ENCODE results near the gene DGCR2. TPM values are rescaled to one million over a fixed set of nuclear protein-coding genes. Genes with fewer than 3 reads are reported as not detected.

The DGCR2 gene
- total RNA-seq, 1 donor: 43.4 TPM

DNA sequence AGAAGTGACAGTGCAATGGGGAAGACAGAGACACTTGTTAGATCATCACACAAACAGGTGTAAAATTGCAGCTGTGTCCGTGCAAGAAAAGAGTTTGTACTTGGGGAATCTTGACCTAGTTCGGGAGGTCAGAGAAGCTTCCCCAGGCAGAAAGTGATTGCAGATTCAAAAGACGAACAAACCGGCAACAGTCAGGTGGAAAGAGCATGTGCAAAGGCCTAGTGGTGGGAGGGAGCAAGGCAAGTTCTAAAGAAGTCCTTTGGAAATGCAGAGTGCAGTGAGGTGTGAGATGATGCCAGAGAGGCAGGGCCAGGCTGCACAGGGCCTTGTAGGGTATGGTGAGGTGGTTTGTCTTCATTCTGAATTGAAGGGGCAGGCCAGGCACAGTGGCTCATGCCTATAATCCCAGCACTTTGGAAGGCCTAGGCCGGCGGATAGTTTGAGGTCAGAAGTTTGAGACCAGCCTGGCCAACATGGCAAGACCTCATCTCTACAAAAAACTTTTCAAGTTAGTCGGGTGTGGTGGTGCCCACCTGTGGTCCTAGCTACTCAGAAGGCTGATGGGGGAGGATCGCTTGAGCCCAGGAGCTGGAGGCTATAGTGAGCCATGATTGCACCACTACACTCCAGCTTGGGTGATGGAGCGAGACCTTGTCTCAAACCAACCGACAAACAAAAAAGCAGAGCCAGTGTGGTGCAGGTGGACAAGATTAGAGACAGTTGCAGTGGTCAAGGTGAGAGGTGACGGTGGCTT, 24.2 kb upstream of the DGCR2 start:
- no peak overlapping the region for H3K4me2 ChIP-seq (ENCODE audit: insufficient read depth, low read length)
- H3K9me3 ChIP-seq (ENCODE audit: low read depth, low read length): no peaks in the 10 kb centered on the region
- peaks cover 6% of the 10 kb centered on the region for H4K20me1 ChIP-seq (ENCODE audit: insufficient read depth, low read length)
- H3K36me3 ChIP-seq (ENCODE audit: insufficient read depth, low read length): peaks cover 11% of the 10 kb centered on the region
- H3K4me1 ChIP-seq (ENCODE audit: insufficient read depth, low read length): peaks cover 5% of the 10 kb centered on the region
- no peak overlapping the region for H3K4me3 ChIP-seq (ENCODE audit: insufficient read depth, low read length)
- H3K27me3 ChIP-seq (ENCODE audit: insufficient read depth, low read length): peaks cover 41% of the 10 kb centered on the region
- no peak for TF ChIP-seq CTCF (IDR thresholded peaks at IDR 0.05; ENCODE audit: extremely low read depth, low read depth, low read length)
- no peak overlapping the region for H2AFZ ChIP-seq (ENCODE audit: low read length)
- peaks cover 23% of the 10 kb centered on the region for H3K79me2 ChIP-seq (ENCODE audit: insufficient read depth, low read length)
- peak; percentile 45 for DNase-seq (ENCODE audit: insufficient read length, low spot score, missing footprints)
- no peak overlapping the region for H3K27ac ChIP-seq (ENCODE audit: low read depth, low read length)

- peak overlapping the region; percentile 93 for H3K4me2 ChIP-seq (ENCODE audit: insufficient read depth, low read length)
- H3K4me3 ChIP-seq (ENCODE audit: insufficient read depth, low read length): peak overlapping the region; percentile 100
- peaks cover 35% of the 10 kb centered on the region for H3K36me3 ChIP-seq (ENCODE audit: insufficient read depth, low read length)
- TF ChIP-seq CTCF (IDR thresholded peaks at IDR 0.05; ENCODE audit: extremely low read depth, low read depth, low read length): no peak
- peaks cover 25% of the 10 kb centered on the region for H3K27me3 ChIP-seq (ENCODE audit: insufficient read depth, low read length)
- H4K20me1 ChIP-seq (ENCODE audit: insufficient read depth, low read length): peaks cover 6% of the 10 kb centered on the region
- H3K27ac ChIP-seq (ENCODE audit: low read depth, low read length): peak overlapping the region; percentile 92
- H3K9me3 ChIP-seq (ENCODE audit: low read depth, low read length): no peaks in the 10 kb centered on the region
- peak overlapping the region; percentile 96 for H2AFZ ChIP-seq (ENCODE audit: low read length)
- peaks cover 5% of the 10 kb centered on the region for H3K4me1 ChIP-seq (ENCODE audit: insufficient read depth, low read length)
- peak; percentile 93 for DNase-seq (ENCODE audit: insufficient read length, low spot score, missing footprints)
- H3K79me2 ChIP-seq (ENCODE audit: insufficient read depth, low read length): peaks cover 23% of the 10 kb centered on the region
Measured at GRCh38 chr22:19143967-19144400, 21.8 kb upstream of the DGCR2 start.

DNA sequence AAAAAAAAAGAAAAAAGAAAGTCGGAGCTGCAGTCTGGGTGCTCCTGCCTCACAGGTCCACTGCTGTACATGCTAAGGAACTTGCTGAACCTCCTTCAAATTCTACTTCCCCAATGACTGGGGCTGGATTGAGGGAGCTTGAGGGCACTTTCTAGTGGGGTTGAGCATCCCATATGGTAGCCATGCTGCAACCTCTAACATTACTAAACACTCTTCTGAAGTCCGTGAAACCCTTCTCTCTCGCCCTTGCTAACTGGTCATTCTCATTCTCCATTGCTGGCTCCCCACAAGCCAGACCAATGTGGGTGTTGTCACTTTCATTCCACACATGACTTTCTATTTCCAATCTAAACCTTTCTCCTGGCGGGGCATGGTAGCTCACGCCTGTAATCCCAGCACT, 21.0 kb upstream of the DGCR2 start:
- H3K4me1 ChIP-seq (ENCODE audit: insufficient read depth, low read length): peaks cover 5% of the 10 kb centered on the region
- H3K4me2 ChIP-seq (ENCODE audit: insufficient read depth, low read length): peak overlapping the region; percentile 93
- TF ChIP-seq CTCF (IDR thresholded peaks at IDR 0.05; ENCODE audit: extremely low read depth, low read depth, low read length): no peak
- peak overlapping the region; percentile 100 for H3K4me3 ChIP-seq (ENCODE audit: insufficient read depth, low read length)
- no peak overlapping the region for H3K27ac ChIP-seq (ENCODE audit: low read depth, low read length)
- H3K27me3 ChIP-seq (ENCODE audit: insufficient read depth, low read length): peaks cover 17% of the 10 kb centered on the region
- peaks cover 6% of the 10 kb centered on the region for H4K20me1 ChIP-seq (ENCODE audit: insufficient read depth, low read length)
- H3K9me3 ChIP-seq (ENCODE audit: low read depth, low read length): no peaks in the 10 kb centered on the region
- peaks cover 40% of the 10 kb centered on the region for H3K36me3 ChIP-seq (ENCODE audit: insufficient read depth, low read length)
- DNase-seq (ENCODE audit: insufficient read length, low spot score, missing footprints): peak; percentile 11
- H3K79me2 ChIP-seq (ENCODE audit: insufficient read depth, low read length): peaks cover 23% of the 10 kb centered on the region
- no peak overlapping the region for H2AFZ ChIP-seq (ENCODE audit: low read length)

DNA sequence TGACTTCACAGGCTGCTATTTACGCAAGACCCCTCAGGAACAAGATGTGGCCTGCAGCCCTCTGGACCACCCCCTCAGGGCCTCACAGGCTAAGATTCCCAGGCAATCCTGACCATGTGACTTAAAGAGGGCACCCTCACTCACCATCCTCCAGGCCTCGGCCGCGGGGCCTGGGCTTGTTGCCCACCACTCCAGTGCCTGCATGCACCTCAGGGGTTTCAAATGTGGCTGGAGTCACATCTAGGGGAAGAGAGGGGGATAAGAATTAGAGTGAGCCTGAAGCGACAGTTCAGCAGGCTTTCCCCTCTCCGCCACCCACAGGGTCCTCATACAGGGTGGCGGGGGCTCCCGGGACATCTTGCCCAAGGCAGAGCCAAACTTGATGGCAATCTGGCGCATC, 20.2 kb upstream of the DGCR2 start:
- H3K27ac ChIP-seq (ENCODE audit: low read depth, low read length): no peak overlapping the region
- no peak for TF ChIP-seq CTCF (IDR thresholded peaks at IDR 0.05; ENCODE audit: extremely low read depth, low read depth, low read length)
- H4K20me1 ChIP-seq (ENCODE audit: insufficient read depth, low read length): peaks cover 6% of the 10 kb centered on the region
- no peak overlapping the region for H3K4me2 ChIP-seq (ENCODE audit: insufficient read depth, low read length)
- no peak overlapping the region for H3K4me3 ChIP-seq (ENCODE audit: insufficient read depth, low read length)
- H3K79me2 ChIP-seq (ENCODE audit: insufficient read depth, low read length): peaks cover 23% of the 10 kb centered on the region
- H3K27me3 ChIP-seq (ENCODE audit: insufficient read depth, low read length): peaks cover 9% of the 10 kb centered on the region
- H3K4me1 ChIP-seq (ENCODE audit: insufficient read depth, low read length): peaks cover 5% of the 10 kb centered on the region
- H3K9me3 ChIP-seq (ENCODE audit: low read depth, low read length): no peaks in the 10 kb centered on the region
- H3K36me3 ChIP-seq (ENCODE audit: insufficient read depth, low read length): peaks cover 45% of the 10 kb centered on the region
- DNase-seq (ENCODE audit: insufficient read length, low spot score, missing footprints): peak; percentile 59
- H2AFZ ChIP-seq (ENCODE audit: low read length): no peak overlapping the region
